NCI-H2107 (cell line): Measurements from ENCODE around the gene CDC42BPG.

Experiments used
- DNase-seq: peaks from one replicate; lab custom pipeline; 2025; lab: John Stamatoyannopoulos, UW

Gene CDC42BPG

DNA sequence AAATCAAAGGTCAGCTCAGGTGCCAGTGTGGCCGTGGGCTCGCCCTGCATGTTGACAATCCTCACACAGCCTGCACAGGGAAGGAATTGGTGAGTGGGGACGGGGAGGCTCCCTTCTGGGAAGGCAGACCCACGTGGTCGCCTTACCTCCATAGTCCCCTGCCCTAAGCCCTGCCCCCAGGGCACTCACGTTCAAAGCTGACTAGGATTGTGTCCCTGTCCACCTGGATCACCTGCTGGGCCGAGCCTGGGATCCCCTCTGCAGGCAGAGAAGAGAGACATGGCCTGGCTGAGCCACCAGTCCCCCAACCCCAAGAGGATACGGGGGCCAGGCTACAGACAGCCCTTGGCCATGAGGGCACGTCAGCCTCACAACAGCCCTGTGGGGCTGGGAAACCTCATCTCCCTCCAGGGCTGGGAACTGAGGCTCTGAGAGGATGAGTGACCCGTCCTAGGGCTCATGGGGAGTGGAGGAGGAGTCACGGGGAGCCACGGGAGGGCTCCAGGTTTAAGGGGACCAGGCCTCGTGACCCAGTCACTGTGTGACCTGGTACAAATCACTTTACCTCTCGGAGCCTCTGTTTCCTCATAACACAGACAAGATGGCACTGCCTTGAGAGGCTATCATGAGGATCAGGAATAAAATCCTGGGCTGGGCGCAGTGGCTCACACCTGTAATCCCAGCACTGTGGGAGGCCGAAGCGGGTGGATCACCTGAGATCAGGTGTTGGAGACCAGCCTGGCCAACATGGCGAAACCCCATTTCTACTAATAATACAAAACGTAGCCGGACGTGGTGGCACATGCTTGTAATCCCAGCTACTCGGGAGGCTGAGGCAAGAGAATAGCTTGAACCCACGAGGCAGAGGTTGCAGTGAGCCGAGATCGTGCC, 54.0 kb downstream of the CDC42BPG start:
- DNase-seq: no peak

DNA sequence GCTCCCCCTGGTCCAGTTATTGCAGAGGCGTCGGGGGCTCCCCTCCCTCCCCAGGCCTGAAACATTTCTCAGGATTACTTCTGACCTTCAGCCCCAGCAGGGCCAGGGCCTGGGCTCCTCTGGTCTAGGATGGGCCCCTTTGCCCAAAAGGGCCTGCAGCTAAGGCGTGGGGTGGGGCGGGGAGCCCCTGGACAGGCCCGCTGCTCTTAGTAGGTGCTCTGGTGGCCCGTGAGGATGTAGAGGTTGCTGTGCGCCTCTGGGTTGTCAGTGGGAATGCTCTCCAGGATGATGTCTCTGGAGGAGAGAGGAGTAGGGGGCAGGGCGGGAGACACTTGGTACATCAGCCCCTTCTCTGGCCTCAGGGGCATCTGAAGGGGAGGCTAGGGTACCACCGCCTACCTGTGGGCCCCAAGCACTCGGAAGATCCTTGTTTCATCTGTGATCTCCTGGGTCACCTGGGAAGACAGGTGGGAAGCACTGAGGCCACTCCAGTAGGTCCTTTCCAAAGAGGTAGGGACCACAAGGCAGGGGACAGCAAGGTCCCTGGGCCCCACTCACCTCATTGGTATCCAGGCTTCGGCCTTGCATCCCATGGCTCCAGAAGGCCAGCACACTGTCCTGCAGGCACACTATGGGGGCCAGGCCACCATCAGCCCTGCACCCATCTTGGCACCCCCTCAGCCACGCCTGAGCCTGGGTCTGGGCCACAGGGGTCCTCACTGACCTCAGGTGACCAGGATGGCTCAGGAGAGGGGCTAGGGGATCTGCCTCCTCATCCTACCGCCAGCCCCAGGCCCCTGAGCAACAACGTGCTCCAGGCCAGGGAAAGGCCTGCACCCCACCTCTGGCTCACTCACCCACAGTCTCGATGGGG, 54.9 kb downstream of the CDC42BPG start:
- DNase-seq: no peak

DNA sequence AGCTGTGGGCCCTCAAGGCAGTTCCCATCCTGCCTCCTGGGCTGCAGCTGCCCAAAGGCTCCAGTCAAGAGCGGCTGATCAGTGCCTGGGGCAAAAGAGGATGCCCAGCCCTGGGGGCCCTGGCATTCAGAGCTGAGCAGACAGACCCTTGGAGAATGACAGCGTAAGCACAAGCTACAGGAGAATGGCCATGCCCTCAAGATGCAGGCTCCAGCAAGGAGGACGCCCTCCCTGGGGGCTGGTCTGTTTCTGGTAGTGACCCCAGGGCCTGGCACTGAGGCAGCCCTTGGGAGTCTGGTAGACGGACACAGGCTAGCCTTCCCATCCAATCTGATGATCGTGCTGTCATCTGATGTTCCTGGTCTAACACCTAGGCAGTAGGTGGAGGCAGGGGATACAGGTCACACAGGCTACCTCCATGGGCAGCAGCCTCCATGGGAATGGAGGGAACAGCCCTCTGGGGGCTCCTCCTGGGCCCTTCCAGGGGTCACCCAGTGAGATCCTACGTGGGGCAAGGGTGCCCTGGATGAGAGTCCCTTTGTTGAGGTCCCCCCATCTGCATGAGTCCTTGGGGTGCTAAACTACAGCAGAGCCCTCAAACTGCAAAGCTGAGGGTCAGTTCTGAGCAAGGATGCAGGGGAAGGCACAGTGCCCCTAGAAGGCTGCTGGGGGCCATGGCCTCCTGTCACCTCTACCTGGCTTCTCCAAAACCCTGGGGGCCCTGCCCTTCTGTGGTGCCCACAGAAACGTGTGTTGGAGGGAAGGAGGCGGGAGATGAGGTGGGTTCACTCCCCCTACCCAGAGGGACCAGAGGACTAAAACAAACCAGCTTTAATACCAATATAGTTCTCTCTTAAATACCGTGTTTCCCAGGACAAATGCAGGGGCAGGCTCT, 55.9 kb downstream of the CDC42BPG start:
- no peak for DNase-seq

DNA sequence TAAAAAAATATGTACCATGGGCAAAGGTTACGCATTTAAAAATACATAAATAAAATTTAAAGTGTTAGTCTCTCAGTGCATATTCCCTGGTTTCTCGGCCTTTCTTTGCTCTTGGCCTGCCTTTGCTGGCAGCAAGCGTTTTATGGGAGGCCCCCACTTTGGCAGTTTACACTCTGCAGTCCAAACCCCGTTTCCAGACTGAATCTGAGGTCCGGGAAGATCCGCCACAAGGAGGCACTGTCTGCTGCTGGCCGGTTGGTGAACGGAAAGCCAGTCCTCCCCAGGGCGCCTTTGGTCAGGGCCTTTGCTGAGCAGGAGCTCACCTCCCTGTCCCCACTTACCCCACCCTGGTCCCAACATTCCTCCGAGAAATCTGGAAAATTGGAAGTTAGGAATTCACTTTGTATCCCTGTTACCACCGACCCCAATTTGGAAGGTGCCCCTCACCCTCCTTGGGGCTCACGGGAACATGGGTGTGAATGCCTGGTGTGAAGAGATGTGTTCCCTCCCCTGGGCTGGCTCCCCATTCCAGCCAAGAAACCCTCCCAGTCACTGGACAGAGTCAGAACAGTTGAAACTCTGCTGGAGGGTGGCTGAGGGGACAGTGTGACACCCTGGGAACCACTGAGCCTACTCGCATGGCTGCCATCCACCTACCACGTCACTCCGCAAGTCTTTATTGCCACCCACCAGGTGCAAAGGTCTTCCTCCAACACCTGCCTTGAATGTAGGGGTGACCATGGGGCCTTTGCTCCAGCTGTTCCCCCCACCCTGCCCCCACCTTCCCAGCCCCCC, 56.7 kb downstream of the CDC42BPG start:
- no peak for DNase-seq

DNA sequence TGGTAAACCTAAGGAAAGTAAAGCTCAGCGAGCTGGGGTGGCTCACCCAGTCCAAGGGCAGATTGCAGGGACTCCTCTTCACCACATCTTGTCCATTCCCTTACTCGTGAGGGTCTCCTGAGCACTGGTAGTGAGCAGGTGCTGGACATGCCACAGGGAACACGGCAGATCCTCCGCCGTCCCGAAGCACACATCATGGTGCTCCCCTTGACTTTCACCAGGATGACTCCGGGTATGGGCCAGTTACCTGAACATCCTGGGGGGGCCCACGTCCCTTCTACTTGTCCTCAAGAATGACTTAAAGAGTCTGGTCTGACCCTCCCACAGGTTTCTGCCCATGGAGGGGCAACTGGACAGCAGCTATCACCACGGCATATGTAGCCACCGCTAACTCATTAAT, 58.1 kb downstream of the CDC42BPG start:
- DNase-seq: no peak

DNA sequence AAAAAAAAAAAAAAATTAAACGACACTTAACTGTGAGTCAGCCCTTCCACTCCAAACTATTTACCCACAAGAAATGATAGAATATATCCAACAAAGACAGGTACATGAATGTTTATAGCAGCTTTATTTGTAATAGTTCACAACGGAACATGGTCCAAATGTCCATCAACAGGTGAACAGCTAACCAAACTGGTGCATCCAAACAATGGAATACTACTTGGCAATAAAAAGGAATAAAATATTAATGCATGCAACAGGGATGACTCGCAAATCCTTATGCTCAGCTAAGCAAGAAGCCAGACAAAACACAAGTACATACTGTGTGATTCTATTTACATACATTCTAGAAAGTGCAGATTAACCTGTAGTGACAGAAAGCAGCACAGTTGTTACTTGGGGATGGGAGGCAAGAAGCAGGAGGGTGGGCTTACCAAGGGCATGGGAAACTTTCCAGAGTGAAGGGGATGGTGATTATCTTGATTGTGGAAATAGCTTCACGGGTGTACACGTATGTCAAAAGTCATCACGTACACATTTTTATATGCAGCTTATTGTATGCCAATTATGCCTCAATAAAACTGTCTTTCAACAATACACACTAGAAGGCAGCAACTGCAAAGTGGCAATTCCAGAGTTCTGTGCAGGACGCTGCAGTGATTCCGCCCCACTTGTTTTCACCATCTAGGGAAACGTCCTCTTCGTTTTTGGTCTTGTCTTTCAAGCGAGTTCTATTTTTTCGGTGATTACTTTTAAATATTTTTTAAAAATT, 59.5 kb downstream of the CDC42BPG start:
- no peak for DNase-seq

DNA sequence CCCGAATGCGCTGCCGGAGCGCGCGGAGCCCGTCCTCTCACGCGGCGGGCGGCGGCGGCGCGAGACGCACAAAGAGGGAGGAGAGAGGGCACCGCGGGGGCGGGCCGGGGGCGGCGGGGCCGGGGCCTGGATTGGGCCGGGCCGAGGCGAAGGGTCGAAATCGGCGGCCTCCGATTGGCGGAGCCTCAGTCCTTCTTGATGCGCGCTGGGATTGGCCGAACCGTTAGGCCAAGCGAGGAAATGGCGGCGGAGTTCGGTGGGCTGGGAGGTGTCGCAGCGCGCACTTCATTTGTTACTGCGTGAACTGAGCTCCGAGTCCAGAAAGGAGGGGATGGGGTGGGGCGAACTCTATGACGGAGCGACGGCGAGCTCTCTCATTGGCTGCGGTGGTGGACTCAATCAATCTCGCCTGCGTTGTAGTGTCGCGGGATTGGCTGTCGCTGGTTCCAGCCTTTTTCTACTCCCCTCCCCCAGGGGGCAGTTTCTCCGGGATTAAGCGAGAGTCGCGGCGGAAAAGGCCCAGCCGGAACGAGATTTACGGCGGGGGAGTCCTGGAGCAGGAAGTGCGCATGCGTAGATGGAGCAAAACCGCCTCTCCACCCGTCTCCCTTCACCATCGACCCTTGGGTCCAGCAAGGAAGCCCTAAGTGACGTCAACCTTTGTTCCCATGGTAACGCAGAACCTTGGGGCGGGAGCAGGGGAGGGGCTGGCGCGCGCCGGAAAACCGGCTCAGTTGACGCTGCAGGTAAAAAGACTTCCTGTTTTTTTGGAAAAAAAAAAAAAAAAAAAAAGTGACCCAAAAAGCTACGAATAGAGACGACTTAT, 65.8 kb downstream of the CDC42BPG start, which contains the start of gene SF1:
Gene SF1, minus strand, starts transcription at position 70 of the 826 bp plus-strand sequence. CDS start 150 bp downstream, outside the sequence.
- DNase-seq: peak; percentile 100

DNA sequence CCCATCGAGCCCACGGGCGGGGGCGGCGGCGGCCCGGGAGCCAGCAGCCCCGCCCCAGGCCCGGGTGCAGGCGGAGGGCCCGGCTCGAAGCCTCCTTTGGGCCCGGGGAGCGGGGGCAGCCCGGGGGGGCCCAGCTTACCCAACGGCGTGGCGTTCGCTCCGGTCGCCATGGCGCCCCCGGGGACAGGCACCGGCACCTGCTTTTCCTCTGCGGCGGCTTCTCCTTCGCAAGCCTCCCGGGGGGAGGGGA, 66.3 kb downstream of the CDC42BPG start:
- DNase-seq: no peak

DNA sequence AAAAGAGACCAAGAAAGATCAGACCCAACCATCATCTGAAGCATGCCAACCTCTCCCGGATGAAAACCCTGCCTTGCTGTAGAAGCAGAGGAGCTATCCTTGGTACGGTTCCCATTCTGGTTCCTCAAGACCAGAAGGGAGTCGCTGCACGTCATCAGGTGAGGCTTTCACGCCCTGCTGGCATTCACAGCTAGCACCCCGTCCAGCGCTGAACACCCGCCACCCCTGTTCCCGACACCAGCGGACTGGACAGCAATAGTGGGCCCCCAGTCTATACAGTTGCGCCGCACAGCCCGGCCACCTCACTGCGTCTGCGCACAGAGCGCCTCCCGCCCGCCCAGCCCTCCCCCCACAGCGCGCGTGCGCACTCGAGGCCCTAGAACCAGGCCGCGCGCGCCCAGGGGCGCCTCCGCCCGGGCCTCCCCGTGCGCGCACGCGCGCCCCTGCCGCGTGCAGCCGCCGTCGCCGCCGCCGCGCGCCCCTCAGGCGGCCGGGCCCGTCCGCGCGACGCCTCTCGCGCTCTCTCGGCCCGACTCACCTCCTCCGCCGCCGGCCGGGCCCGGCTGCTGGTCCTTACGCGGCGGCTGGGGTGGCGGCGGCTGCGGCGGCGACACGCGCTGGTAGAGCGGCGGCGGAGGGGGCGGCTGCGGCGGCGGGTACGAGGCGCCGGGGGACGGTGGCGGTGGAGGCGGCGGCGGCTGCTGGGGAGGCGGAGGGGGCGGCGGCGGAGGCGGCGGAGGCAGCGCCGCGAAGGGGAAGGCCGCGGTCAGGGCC, 66.8 kb downstream of the CDC42BPG start:
- peak; percentile 62 for DNase-seq

DNA sequence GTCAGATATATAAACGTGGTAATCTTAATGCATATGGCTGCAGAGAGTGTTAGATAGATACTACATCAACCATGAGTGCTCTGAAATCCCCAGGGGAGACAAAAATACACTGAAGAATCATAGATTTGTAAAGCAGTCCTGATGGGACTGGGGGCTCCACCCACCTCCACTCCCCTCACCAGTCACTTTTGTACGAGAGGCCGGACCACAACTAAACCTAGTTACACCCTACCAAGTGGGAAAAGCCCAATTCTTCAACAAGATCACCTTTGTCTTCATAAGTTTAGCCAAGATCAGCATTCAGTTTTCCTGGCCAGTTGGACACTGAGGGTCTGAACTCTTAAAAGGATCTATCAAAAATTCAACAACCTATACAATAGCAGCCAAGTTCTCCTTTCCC, 67.6 kb downstream of the CDC42BPG start:
- DNase-seq: no peak

DNA sequence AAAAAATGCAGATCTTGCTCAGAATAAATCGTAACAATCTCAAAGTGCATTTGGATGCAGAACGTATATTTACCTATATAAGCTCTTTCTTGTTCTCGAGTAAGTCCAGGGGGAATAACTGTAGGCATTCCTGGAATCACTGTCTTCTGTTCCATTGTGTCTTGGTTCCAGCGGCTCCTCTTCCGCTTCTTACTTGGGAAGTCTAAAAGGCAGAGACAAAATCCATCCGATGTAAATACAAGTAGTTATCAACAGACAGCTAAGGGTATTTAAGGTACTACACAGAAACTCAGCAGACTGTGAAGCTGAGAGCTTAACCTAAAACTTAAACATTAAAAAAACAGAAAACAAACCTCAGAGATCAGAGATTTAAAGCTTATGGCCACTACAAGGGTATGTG, 68.0 kb downstream of the CDC42BPG start:
- DNase-seq: no peak

DNA sequence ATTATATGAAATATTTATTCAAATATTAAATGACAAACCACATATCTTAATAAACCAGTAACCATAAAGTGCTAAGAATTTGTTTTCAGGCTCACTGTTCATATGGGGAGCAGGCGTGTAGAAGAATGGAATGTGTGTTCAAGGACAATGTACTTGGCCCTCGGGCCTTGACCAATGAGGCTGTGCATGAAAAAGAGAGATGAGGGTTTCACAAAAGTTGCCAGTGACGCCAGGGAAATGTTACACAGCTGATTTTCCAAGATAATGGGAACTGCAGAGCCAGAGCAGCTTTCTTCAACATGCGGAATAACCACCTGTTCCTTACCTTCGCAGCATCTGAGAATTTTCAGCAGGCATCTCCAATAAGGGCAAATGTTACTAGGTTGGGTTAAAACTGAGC, 70.3 kb downstream of the CDC42BPG start:
- no peak for DNase-seq
